OCI-LY1 (cell line): ENCODE data around the gene GABRG3.

Experiments
- EZH2 ChIP-seq: fragments of 200-600 bp; sonication (generic), shearing (Covaris generic); IDR thresholded peaks from 2 replicates; pipeline ENCODE4 v1.8.0; 2017; ENCODE audit warnings: borderline replicate concordance, mixed run types, mild to moderate bottlenecking, antibody characterized with exemption, low read length, moderate library complexity, mixed read lengths
- TF ChIP-seq, protein P1 (sequence below): fragments of 200-600 bp; sonication (generic), shearing (Covaris generic); IDR thresholded peaks from 2 replicates; pipeline ENCODE4 v1.5.1; 2017; ENCODE audit warnings: mild to moderate bottlenecking, antibody characterized with exemption, low read length, moderate library complexity, mixed read lengths

DNA sequence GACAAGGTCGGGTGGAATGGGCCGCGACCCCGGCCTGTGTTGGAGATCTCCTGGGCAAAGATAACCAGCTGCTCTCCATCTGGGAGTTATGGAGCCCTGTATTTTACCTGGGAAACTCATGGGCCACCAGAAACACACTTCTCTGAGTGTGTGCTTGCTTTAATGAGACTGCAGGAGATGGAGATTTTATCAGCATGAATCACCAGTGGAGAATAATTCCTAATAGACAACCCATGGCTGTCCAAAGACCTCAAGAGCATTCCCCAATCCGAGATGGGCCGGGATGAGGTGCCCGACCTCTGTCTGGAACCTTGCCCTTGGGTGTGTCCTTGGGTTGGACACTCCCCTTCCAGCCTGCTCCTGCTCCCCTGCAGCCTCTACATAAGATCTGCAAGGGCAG, 389.3 kb downstream of the GABRG3 start:
- TF ChIP-seq, protein P1, sequence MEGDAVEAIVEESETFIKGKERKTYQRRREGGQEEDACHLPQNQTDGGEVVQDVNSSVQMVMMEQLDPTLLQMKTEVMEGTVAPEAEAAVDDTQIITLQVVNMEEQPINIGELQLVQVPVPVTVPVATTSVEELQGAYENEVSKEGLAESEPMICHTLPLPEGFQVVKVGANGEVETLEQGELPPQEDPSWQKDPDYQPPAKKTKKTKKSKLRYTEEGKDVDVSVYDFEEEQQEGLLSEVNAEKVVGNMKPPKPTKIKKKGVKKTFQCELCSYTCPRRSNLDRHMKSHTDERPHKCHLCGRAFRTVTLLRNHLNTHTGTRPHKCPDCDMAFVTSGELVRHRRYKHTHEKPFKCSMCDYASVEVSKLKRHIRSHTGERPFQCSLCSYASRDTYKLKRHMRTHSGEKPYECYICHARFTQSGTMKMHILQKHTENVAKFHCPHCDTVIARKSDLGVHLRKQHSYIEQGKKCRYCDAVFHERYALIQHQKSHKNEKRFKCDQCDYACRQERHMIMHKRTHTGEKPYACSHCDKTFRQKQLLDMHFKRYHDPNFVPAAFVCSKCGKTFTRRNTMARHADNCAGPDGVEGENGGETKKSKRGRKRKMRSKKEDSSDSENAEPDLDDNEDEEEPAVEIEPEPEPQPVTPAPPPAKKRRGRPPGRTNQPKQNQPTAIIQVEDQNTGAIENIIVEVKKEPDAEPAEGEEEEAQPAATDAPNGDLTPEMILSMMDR: no peak
- no peak for TF ChIP-seq EZH2
